Panc1 (cell line): ENCODE data around the gene SP110. TPM values are rescaled to one million over a fixed set of nuclear protein-coding genes. Genes with fewer than 3 reads are reported as not detected.

Source experiments
- ATAC-seq: fragments of 200-7000 bp; cut with Tn5 transposase; 2 replicates; pipeline ENCODE4 v1.9.1; 2020; ENCODE audit warnings: mild to moderate bottlenecking, moderate library complexity
- BruUV-seq: library from RNA; stranded (reverse); fragments of 400-500 nt; replicated peaks from 2 replicates; lab custom pipeline; 2021; lab: Mats Ljungman, UMichigan
- CTCF ChIA-PET: fragments of 300-600 bp; sonication (Branson Sonifier 250); formaldehyde crosslinking; loops from one replicate; lab custom pipeline; 2022; ENCODE audit warnings: antibody characterized with exemption; lab: Charles Lee
- POLR2A ChIA-PET: fragments of 300-600 bp; sonication (Branson Sonifier 250); formaldehyde crosslinking; loops from one replicate; lab custom pipeline; 2022; ENCODE audit warnings: antibody characterized with exemption; lab: Charles Lee
- DNase-seq: peaks from one replicate; pipeline ENCODE4 v3.0.0-alpha.2; 2010; ENCODE audit warnings: low read depth, low spot score
- H3K27ac ChIP-seq: 2 replicates; pipeline ENCODE4 v1.5.1; 2011; ENCODE audit warnings: mild to moderate bottlenecking, low read length, inconsistent platforms
- H3K27me3 ChIP-seq: fragments of 200-500 bp; sonication (Bioruptor generic); 2 replicates; pipeline ENCODE4 v1.6.0; 2014; ENCODE audit warnings: low read length, inconsistent platforms; ENCODE audit not compliant: control insufficient read depth, insufficient read depth
- H3K36me3 ChIP-seq: fragments of 200-500 bp; sonication (Bioruptor generic); 2 replicates; pipeline ENCODE4 v1.5.1; 2014; ENCODE audit warnings: inconsistent platforms, mild to moderate bottlenecking, low read length, moderate library complexity; ENCODE audit not compliant: control insufficient read depth, insufficient read depth
- H3K4me1 ChIP-seq: 2 replicates; pipeline ENCODE4 v1.5.1; 2011; ENCODE audit warnings: inconsistent platforms, mild to moderate bottlenecking, low read length, moderate library complexity; ENCODE audit not compliant: control insufficient read depth, insufficient read depth
- H3K4me3 ChIP-seq, 2 experiments: 2 replicates each; pipeline ENCODE4 v1.5.1; 2011 to 2012; ENCODE audit warnings: low read depth in 2 of 2, low read length in 2 of 2, mild to moderate bottlenecking in 2 of 2, inconsistent platforms in 1 of 2, moderate library complexity in 1 of 2
- H3K9me3 ChIP-seq: fragments of 200-500 bp; sonication (Bioruptor generic); 2 replicates; pipeline ENCODE4 v1.5.1; 2014; ENCODE audit warnings: low read depth, mild to moderate bottlenecking, inconsistent platforms, low read length, moderate library complexity; ENCODE audit not compliant: control insufficient read depth, insufficient read depth
- POLR2AphosphoS5 ChIP-seq: IDR thresholded peaks from 2 replicates; pipeline ENCODE4 v1.6.1; 2012; ENCODE audit warnings: mild to moderate bottlenecking, low read depth, low read length, moderate library complexity
- SIN3A ChIP-seq: IDR thresholded peaks from 2 replicates; pipeline ENCODE4 v1.6.1; 2012; ENCODE audit warnings: low read depth, mild to moderate bottlenecking, low read length, moderate library complexity, borderline replicate concordance; ENCODE audit not compliant: insufficient read depth
- TCF7L2 ChIP-seq: IDR thresholded peaks from 2 replicates; pipeline ENCODE4 v1.6.1; 2011; ENCODE audit warnings: mild to moderate bottlenecking, low read depth, low read length, inconsistent platforms
- in situ Hi-C: cut with HindIII; loops from 2 replicates; pipeline ENCODE4 v1.10.0; 2016; ENCODE audit warnings: low sequenced_read_pairs, low pct_unique_long_range_greater_than_20kb
- intact Hi-C: fragments of 100-400 bp; cut with micrococcal nuclease; formaldehyde crosslinking; loops from one replicate; pipeline ENCODE4 v1.10.0; 2022; ENCODE audit not compliant: unreplicated experiment
- total RNA-seq: library from RNA; stranded (reverse); gene quantifications from one replicate; pipeline ENCODE4 v1.2.1, GENCODE V29; 2021; ENCODE audit not compliant: unreplicated experiment
- TF ChIP-seq, protein P1 (sequence below): fragments of 450-650 bp; IDR thresholded peaks from 2 replicates; pipeline ENCODE4 v1.5.1; 2017; ENCODE audit warnings: mild to moderate bottlenecking
- TF ChIP-seq, protein P2 (sequence below), 2 experiments: IDR thresholded peaks; 2 replicates each; pipeline ENCODE4 v1.6.1; 2011 to 2012; ENCODE audit warnings: low read depth in 2 of 2, control low read depth in 1 of 2, low read length in 1 of 2, mild to moderate bottlenecking in 1 of 2, moderate library complexity in 1 of 2; ENCODE audit not compliant: insufficient read depth in 1 of 2

The SP110 gene
- total RNA-seq, 1 experiment from 2014 or later = 6.2 TPM

DNA sequence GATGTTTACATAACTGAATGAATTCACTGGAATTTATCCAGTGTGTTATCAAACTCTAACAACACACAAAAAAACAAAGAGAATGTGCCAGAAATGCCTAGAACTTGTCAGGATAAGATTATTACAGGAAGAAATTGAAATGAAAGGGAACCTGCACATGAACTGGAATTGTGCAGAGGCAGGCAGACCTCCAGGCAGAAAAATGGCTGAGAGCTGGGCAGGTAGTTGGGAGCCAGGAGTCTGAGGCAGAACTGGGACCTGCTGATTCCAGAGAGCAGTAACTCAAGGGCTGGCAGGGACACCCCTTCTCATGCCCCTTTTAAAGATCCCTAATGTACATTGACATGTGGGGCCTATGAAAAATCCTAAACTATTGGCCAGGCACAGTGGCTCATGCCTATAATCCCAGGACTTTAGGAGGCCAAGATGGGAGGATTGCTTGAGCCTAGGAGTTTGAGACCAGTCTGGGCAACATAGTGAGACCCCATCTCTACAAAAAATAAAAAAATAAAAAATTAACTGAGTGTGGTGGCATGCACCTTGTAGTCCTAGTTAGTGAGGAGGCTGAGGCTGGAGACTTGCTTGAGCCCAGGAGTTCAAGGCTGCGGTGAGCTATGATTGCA is 674 bp upstream of the SP110 start:
- Histone ChIP-seq H3K27me3 (no peaks in the 10 kb centered on the region), H3K9me3 (no peaks in the 10 kb centered on the region), H3K4me3 (peak overlapping the region; percentile 84 to 87), H3K36me3 (no peaks in the 10 kb centered on the region), H3K4me1 (no peaks in the 10 kb centered on the region), H3K27ac (peak overlapping the region; percentile 90)
- no peak for ATAC-seq
- intact Hi-C loops (no loop called here), in situ Hi-C loops (no loop called here)
- ChIA-PET CTCF (no interaction called here), POLR2A (no interaction called here)
- TF ChIP-seq TCF7L2 (no peak), SIN3A (no peak), POLR2AphosphoS5 (no peak)
- TF ChIP-seq, protein P1, sequence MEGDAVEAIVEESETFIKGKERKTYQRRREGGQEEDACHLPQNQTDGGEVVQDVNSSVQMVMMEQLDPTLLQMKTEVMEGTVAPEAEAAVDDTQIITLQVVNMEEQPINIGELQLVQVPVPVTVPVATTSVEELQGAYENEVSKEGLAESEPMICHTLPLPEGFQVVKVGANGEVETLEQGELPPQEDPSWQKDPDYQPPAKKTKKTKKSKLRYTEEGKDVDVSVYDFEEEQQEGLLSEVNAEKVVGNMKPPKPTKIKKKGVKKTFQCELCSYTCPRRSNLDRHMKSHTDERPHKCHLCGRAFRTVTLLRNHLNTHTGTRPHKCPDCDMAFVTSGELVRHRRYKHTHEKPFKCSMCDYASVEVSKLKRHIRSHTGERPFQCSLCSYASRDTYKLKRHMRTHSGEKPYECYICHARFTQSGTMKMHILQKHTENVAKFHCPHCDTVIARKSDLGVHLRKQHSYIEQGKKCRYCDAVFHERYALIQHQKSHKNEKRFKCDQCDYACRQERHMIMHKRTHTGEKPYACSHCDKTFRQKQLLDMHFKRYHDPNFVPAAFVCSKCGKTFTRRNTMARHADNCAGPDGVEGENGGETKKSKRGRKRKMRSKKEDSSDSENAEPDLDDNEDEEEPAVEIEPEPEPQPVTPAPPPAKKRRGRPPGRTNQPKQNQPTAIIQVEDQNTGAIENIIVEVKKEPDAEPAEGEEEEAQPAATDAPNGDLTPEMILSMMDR = no peak
- TF ChIP-seq, protein P2, sequence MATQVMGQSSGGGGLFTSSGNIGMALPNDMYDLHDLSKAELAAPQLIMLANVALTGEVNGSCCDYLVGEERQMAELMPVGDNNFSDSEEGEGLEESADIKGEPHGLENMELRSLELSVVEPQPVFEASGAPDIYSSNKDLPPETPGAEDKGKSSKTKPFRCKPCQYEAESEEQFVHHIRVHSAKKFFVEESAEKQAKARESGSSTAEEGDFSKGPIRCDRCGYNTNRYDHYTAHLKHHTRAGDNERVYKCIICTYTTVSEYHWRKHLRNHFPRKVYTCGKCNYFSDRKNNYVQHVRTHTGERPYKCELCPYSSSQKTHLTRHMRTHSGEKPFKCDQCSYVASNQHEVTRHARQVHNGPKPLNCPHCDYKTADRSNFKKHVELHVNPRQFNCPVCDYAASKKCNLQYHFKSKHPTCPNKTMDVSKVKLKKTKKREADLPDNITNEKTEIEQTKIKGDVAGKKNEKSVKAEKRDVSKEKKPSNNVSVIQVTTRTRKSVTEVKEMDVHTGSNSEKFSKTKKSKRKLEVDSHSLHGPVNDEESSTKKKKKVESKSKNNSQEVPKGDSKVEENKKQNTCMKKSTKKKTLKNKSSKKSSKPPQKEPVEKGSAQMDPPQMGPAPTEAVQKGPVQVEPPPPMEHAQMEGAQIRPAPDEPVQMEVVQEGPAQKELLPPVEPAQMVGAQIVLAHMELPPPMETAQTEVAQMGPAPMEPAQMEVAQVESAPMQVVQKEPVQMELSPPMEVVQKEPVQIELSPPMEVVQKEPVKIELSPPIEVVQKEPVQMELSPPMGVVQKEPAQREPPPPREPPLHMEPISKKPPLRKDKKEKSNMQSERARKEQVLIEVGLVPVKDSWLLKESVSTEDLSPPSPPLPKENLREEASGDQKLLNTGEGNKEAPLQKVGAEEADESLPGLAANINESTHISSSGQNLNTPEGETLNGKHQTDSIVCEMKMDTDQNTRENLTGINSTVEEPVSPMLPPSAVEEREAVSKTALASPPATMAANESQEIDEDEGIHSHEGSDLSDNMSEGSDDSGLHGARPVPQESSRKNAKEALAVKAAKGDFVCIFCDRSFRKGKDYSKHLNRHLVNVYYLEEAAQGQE (IDR thresholded peaks at IDR 0.05; ENCODE audit: insufficient read depth in 1 of 2, low read depth in 2 of 2, low read length in 1 of 2) = no peak
- no peak for DNase-seq
- BruUV-seq = no TSS peak

DNA sequence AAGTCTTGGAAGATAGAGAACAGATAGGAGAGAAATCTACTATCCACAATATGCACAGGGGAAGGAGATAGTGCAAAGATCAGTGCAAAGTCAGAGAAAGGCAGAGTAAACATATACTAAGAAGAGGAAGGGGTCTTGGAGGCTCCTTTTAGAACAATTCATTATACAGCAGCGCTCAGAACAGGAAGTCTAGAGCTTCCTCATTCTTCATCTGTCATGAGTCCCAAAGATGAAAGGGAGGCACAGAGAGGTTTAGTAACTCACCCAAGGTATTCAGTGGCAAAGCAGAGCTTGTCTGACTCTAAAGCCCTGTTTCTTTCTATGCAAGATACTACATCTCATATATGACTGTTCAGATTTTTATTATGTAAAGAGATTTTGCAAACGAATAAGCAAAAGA is 1.4 kb downstream of the SP110 start:
- Histone ChIP-seq H3K27ac (no peak overlapping the region), H3K4me3 (no peak overlapping the region), H3K27me3 (no peaks in the 10 kb centered on the region), H3K9me3 (no peaks in the 10 kb centered on the region), H3K36me3 (no peaks in the 10 kb centered on the region), H3K4me1 (no peaks in the 10 kb centered on the region)
- TF ChIP-seq TCF7L2 (no peak), POLR2AphosphoS5 (no peak)
- CTCF ChIA-PET = no interaction called here
- no TSS peak for BruUV-seq
- POLR2A ChIA-PET = no interaction called here
- in situ Hi-C loops (no loop called here), intact Hi-C loops (no loop called here)
- DNase-seq (no peak), ATAC-seq (no peak)

DNA sequence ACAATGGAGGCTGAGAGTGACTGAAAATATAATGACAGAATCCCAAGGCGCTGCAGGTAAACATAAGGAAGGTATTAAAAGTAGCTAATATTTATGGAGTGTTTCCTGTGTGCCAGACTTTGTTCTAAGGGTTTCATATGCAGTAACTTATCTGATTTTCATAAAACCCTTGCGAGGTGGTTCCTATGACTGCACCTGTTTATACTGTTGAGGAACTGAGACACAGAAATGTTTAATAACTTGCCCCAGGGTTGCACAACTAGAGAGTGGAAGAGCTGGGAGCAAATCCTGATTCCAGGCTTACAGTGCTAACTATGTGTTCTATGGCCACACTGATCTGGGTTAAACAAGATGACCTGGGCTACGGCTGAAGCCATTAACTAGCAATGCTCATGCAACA is 2.4 kb downstream of the SP110 start:
- CTCF ChIA-PET = no interaction called here
- POLR2A ChIA-PET = no interaction called here
- intact Hi-C loops = no loop called here

More for the DNA sequence above, 2.4 kb downstream of the SP110 start:
- Histone ChIP-seq H3K27ac (no peak overlapping the region), H3K4me3 (no peak overlapping the region), H3K27me3 (no peaks in the 10 kb centered on the region), H3K4me1 (no peaks in the 10 kb centered on the region), H3K36me3 (no peaks in the 10 kb centered on the region), H3K9me3 (no peaks in the 10 kb centered on the region)
- BruUV-seq = no TSS peak
- in situ Hi-C loops = no loop called here
- TF ChIP-seq, protein P2 (IDR thresholded peaks at IDR 0.05; ENCODE audit: insufficient read depth in 1 of 2, low read depth in 2 of 2, low read length in 1 of 2) = no peak
- TF ChIP-seq SIN3A (no peak), POLR2AphosphoS5 (no peak), TCF7L2 (no peak)
- TF ChIP-seq, protein P1 = no peak
- DNase-seq (no peak), ATAC-seq (no peak)
